Stimulated activated CD4-positive, alpha-beta T cell treated with anti-CD3 and anti-CD28 coated beads, Interleukin-1b, Interleukin-23, amount 100 ng/mL, for 4 hours (primary cell): ENCODE results near the gene EPN1.

ENCODE experiments used
- DNase-seq, 2 donors: peaks; one replicate each; pipeline ENCODE4 v3.0.0-alpha.2; 2020; ENCODE audit warnings: low read depth in 2 of 2

EPN1 gene

DNA sequence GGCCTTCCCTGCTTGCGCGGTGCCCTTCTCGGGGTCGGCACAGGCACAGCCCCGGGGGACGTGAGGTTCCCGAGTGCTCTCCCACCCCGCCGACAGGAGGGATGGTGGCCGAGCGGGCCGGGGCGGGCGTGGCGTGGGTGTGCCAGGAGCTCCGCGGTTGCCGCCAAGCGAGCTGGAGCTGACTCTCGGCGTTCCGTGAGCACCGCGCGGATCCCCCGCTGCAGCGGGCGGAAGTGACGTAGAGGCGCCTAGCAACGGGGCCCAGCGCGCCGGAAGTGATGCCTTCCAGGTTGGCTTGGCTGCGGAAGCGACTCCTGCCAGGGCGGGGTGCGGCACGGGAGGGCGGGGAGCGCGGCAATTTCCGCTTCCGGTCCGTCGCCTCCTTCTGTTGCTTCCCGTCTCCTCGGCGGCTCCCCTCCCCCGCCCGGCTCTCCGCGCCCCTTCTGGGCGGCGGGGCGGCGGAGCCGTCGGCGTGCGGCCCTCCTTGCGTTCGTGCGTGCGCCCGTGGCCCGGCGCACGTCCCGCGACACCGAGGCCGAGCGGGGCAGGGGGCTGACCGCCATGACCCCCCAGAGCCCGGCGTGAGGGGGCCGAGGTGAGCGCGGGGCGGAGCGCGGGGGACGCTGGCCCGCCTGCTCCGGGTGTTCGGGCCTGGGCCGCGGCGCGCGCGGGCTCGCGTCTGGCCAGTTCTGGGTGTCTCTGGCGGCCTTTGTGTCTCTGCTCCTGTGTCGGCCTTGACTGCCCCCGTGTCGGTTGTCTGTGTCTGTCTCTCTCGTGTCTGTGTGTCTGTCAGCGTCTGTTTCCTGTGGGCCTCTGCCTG, at the start of gene EPN1:
Gene EPN1, plus strand, starts transcription at position 386 of the 820 bp plus-strand sequence. CDS start 3,402 bp downstream, outside the sequence.
- DNase-seq, result peak; percentile 95 to 96

DNA sequence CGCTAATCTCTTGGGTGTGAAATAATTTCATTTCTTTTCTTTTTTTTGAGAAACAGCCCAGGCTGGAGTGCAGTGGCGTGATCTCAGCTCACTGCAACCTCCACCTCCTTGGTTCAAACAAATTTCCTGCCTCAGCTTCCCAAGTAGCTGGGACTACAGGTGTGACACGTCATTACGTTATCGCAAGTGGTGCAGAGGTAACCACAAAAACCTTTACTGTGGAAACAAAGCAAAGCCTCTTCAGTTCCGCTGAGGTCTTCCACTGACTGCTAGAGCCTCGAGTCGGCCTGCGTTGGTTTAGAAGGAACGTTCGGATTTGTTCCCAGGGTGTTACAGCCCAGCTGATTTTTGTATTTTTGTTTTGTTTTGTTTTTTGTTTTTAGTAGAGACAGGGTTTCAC, 48.7 kb upstream of the EPN1 start:
- DNase-seq, result peak in 1 of 2 donors; percentile 45

DNA sequence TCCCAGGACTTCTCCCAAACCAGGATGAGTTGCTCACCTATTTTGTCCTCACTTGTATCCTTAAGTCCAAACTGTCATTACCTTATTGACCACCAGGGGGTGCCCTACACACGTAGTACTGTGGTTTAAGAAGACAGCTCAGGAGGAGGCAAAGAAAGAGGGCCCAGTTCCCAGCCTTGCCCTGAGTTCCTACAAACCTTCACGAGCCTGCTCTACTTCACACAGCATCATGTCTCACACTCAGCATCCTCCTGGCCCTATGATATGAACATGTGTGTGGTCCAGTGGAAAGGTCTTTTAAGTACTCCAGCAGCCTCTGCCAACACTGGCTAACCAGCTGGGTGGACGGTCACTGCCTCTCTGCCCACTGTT, 42.6 kb upstream of the EPN1 start:
- DNase-seq, result peak; percentile 51 to 91

DNA sequence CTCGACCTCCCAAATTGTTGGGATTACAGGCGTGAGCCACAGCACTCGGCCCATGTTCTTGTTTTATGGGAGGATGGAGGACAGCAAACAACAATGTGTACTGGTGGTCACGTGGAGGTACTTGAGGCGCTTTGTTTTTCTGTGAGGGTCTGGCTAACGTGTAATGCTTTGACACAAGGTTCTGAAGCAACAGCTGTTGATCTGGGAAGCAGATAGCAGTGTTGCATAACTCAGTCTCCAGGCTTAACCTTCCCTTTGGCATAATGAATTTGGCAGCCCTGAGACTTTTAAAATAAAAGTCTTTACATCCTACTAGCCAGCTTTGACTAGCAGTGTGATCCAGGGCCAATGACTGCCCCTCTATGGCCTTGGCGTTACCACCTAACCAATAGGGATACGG, 41.2 kb upstream of the EPN1 start:
- no peak for DNase-seq

DNA sequence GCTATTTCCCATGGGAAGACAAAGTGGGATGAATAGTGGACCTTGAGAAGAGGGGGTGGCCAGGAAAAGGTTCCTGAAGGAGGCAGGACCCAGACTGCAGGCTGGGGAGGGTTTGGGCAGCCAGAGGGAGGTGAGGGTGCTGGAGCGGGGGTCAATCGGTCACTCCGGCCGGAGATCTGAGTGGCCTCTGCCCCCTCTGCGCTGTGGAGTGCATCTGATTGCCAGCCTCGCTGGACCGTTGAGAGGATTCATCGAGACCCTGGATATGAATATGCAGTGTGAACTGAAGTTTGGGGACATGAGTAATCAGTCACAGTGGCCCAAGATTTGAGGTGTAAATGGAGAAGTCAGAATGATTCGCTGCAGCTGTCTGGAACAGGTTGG, 39.7 kb upstream of the EPN1 start:
- DNase-seq, result no peak

DNA sequence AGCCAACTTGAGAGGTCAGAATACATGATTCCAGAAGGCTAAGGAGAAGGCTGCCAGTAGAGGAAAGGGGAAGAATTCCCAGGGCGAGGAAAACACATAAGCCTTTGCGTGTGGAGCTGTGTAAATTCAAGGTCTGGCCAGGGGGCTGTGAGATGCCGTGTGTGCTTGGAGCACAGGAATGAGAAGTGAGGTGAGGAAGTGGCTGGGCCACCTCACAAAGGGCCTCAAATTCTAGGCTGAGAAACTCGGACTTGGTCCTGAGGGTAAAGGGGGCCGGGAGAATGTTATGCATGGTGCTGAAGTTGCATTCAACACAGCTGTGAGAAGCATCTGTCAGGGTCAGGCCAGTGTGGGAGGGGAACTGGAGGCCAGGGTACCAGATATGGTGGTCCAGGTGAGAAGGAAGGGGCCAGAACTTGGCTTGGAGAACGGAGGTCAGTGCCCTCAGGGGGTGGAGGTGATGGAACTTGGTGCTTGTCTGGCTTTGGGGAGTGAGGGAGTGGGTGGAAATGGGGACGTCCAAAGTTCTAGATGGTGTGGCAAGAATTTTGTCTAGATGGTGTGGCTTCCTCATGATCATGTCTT, 39.1 kb upstream of the EPN1 start:
- DNase-seq, result no peak

GRCh38 chr19:55636723-55637122, 38.3 kb upstream of the EPN1 start:
- no peak for DNase-seq

DNA sequence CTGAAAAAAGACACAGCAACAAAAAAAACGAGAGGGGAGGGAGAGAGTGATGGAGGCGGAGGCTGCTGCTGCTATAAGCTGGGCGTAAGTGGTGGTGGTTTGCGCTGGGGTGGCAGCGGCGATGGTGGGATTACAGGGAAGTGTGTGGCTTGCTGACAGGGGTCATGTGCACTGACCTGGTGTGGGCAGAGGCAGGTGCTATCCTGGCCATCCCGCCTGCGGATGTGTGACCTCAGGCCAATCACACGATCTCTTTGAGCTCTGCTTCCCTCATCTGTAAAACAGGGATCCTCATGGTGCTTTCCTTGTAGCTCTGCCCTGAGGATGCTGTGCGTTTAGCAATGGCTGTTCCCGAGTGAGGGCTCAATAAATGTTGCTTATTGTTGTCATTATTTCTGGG, 37.5 kb upstream of the EPN1 start:
- DNase-seq, result no peak

GRCh38 chr19:55638864-55639359, 36.1 kb upstream of the EPN1 start:
- peak in 1 of 2 donors; percentile 36 for DNase-seq

- peak; percentile 58 to 64 for DNase-seq
Observed at GRCh38 chr19:55640043-55640576, 34.9 kb upstream of the EPN1 start.

DNA sequence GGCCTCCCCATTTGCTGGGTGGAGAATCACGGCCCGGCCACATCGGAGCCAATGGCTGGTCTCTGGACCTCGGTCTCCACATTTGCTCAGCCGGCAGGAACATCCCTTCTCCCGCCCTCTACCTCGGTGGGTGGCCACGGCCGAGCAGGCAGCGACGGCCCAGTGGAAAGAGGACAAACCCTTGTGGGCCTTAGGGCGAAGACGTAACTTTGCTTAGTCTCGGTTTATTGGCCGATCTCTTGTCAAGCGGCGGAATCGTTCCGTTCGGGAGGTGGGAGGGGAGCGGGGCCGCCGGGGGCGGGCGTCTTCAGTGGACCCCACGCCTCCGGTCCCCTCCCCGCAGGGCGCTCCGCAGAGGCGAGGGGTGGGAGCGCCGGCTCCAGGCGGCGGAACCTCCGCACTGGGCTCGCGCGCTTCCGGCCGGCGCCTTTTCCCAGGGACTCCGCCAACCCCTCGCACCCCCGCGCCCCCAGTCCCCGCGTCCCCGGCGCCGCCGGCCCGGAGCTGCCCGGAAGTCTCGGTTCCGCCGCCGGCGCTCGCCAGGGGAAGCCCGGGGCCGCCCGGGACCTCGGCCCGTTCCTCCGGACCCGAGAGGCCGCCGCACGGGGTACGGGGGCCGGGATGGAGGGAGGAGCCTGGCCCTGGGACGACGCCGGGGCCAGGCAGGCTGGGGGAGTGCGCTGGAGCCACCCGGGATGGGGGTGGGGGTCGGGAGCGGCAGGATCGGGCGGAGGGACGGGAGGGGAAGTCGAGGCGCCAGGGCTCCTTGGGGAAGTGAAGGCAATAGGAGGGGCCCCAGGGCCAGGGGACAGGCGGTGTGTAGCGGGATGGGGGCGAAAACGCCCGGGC, 34.2 kb upstream of the EPN1 start, which contains the start of gene ZNF580:
Gene ZNF580, plus strand, starts transcription at position 426 of the 849 bp plus-strand sequence. CDS start 1,507 bp downstream, outside the sequence.
- peak; percentile 44 to 70 for DNase-seq

GRCh38 chr19:55641426-55642152, 33.4 kb upstream of the EPN1 start:
- DNase-seq, result no peak

- no peak for DNase-seq
Observed at GRCh38 chr19:55642153-55643002, 32.6 kb upstream of the EPN1 start.

DNA sequence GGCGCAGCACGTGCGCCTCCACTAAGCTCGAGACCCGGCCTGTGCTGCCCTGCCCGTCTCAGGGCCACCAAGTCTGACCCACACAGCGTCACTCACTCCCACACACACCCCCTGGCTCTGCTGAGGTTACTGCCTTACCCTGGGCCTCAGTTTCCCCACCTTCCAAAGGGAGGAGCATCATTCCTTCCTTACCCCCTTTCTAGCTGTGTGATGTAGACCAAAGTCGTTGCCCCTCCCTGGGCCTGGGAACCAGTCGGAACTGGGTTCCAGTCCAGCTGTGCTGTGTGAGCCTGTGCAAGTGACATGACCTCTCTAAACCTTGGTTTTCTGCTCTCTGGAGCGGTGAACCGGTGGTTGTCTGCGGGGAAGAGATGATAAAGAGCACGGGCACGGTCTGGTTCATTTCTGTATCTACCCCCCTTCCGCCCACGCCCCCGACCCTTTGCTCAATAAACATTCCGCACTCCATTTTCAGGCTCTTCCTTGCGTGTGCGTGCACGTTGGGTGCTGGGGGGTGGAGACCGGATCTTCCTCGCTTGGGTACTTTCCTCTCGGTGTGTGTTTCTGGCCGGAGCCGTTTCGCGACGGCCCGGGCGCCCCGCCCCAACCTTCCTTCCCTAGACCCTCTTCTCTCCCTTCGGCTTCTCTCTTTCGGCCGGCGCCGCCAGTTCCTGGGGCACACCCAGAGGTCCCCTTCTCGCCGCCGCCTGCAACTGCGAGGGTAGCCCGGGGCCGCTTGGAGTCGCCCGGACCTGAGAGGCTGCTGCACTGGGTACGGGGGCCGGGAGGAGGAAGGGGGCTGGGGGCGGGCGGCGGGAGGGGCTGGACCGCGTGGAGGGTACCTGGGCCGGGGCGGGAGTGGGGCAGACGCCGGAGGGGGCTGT, 31.8 kb upstream of the EPN1 start, which contains the start of gene ZNF581:
Gene ZNF581, plus strand, starts transcription at position 647 of the 884 bp plus-strand sequence. CDS start 923 bp downstream, outside the sequence.
- DNase-seq, result peak; percentile 74 to 76

DNA sequence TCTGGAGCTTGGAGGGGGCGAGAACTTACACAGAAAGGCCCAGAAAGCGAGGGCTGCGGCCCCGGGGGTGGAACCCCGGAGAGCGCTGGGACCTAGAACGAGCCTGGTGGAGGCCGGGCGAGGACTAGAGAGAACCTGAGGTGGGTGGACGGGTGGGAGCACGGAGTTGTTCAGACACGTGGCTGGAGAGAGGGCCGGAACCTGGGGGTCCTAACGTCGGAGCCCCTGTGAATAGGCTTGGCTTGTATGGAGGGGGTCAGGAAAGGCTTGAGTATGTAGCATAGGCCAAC, 31.2 kb upstream of the EPN1 start:
- no peak for DNase-seq

DNA sequence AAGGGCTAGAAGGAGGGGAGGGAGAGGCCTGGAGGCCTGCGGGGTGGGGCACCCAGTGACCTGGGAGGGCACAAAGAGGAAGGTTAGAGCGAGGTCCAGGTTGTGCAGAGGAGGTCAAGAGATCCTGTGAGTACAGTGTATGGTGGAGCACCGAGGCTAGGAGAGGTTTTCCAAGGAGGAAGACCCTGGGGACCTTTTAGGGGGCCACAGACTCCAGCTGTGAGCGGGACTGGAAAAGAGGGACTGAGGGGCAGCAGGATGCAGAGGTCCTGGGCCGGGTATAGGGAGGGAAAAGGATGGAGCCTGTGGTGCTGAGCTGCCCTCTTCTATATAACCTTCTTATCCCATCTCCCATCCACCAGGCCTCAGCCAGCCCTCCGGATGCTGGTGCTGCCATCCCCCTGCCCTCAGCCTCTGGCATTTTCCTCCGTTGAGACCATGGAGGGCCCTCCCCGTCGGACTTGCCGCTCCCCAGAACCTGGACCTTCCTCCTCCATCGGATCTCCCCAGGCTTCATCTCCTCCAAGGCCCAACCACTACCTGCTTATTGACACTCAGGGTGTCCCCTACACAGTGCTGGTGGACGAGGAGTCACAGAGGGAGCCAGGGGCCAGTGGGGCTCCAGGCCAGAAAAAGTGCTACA, 30.7 kb upstream of the EPN1 start:
- no peak for DNase-seq

DNA sequence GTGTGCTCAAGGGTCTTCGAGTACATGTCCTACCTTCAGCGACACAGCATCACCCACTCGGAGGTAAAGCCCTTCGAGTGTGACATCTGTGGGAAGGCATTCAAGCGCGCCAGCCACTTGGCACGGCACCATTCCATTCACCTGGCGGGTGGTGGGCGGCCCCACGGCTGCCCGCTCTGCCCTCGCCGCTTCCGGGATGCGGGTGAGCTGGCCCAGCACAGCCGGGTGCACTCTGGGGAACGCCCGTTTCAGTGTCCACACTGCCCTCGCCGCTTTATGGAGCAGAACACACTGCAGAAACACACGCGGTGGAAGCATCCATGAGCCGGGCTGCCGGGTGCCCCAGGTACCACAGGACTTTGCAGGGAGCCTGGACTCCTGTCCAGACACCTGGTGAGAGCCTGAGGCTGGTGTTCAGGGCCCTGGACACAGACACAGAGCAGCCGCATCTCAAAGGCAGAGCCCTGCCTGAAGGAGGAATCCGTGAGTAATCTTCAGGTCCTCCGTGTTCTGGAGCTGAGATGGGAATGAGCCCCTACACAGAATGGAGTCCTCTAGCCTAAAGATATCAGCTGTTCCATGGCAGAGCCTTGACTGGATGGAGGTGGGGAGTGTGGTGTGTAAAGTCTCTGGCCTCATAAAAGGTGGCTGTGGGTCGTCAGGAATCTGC, 30.0 kb upstream of the EPN1 start:
- DNase-seq, result no peak

DNA sequence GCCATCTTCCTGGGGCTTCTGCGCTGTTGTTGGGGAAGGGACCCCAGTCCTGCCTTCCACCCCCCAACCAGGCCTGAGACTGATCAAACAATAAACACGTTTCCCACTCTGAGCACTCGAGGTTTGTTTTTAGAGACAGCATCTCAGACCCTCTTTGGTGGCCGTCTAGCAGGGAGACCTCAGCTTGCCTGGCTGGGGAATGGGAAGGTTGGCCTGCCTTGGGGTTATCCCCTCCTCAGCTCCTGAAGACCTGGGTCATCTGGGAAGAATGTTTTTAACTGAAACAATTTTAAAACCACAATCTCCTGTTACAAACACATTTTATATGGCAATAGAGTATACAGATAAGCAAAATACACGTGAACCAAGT, 29.5 kb upstream of the EPN1 start:
- DNase-seq, result no peak
